ENCODE results near the gene SLC36A1.

The SLC36A1 gene

DNA sequence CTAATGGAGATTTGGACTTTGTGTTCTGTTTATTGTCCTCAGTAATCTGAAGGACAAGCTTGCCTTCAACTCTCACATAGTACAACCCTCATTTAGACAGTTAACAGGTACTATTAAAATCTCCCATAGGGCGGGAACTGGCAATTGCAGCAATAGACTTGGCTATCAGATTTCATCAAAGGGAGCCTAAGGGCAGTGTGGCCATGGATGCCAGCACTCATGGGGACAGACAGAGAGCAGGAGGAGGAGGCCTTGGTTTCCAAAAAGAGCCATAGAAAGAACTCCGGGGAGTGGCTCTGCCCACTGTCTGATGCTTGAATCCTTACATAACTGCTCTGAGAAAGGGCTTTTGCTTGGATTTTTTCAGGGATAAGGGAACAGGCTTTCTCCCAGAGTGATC is 6.8 kb downstream of the SLC36A1 start:
- Histone ChIP-seq H3K27ac (ENCODE audit: low read depth, low read length) (no peak overlapping the region), H3K79me2 (ENCODE audit: control insufficient read depth, insufficient read depth, low read length, unreplicated experiment) (peaks cover 6% of the 10 kb centered on the region)

DNA sequence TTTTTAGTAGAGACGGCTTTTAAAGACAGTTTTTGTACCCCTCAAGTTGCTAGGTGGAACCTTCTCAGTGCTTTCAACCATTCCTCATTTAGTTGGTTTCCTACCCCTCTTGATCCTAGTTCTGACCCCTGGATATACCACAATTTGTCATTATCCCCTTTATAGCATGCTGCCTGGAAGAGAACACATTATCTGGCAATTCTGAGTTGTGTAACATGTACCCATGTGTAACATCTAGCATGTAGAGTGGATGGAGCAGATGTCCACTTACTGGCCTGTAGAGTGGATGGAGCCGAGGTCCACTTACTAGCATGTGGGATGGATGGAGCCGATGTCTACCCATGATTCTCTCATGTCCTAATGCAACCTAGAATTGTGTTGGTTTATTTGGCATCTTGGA is 7.5 kb downstream of the SLC36A1 start:
- Histone ChIP-seq H3K4me1 (ENCODE audit: control insufficient read depth, insufficient read depth, low read length, unreplicated experiment) (peaks cover 10% of the 10 kb centered on the region), H3K79me2 (ENCODE audit: control insufficient read depth, insufficient read depth, low read length, unreplicated experiment) (peaks cover 6% of the 10 kb centered on the region), H3K27me3 (ENCODE audit: insufficient read depth, low read length) (no peaks in the 10 kb centered on the region), H3K4me3 (ENCODE audit: low read depth, low read length) (no peak overlapping the region), H3K36me3 (ENCODE audit: insufficient read depth, low read length) (no peaks in the 10 kb centered on the region), H2AFZ (ENCODE audit: low read length, unreplicated experiment) (no peak overlapping the region), H3K27ac (ENCODE audit: low read depth, low read length) (no peak overlapping the region)

More for the DNA sequence above, 6.8 kb downstream of the SLC36A1 start:
- no peaks in the 10 kb centered on the region for H3K36me3 ChIP-seq (ENCODE audit: insufficient read depth, low read length)
- H3K4me1 ChIP-seq (ENCODE audit: control insufficient read depth, insufficient read depth, low read length, unreplicated experiment) = peaks cover 10% of the 10 kb centered on the region
- H3K27me3 ChIP-seq (ENCODE audit: insufficient read depth, low read length) = no peaks in the 10 kb centered on the region
- H2AFZ ChIP-seq (ENCODE audit: low read length, unreplicated experiment) = no peak overlapping the region
- no peak overlapping the region for H3K4me3 ChIP-seq (ENCODE audit: low read depth, low read length)

DNA sequence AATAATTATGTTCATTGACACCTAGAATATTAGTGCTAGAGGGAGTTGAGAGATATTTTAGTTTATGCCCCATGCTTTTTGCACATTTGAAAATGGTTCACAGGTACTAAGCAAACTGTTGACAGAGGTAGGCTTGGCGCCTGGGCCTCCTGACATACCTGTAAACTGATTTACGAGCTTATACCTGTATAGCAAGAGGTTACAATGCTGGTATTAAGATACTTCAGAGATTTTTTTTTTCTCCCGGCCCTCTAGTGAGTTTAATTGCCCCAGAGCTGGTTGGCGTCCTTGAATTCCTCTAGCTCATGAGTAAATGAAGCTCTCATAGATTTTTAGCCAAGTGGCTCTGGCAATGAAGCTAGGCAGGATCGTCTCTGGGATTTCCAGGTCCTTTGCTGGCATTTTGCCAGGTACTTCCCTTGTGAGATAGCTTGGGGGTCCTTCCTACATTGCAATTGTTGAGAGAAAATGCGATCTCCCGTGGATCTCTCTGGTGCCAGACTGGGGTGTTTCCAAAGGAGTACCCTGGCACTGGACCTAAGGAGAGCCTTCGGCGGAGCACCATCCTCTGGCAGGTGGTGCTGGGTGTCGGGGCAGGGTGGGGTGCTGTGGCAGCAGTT is 9.0 kb downstream of the SLC36A1 start:
- no peaks in the 10 kb centered on the region for H3K27me3 ChIP-seq (ENCODE audit: insufficient read depth, low read length)
- H3K79me2 ChIP-seq (ENCODE audit: control insufficient read depth, insufficient read depth, low read length, unreplicated experiment) = peaks cover 4% of the 10 kb centered on the region
- no peak overlapping the region for H2AFZ ChIP-seq (ENCODE audit: low read length, unreplicated experiment)
- peaks cover 8% of the 10 kb centered on the region for H3K4me1 ChIP-seq (ENCODE audit: control insufficient read depth, insufficient read depth, low read length, unreplicated experiment)
- no peak overlapping the region for H3K4me3 ChIP-seq (ENCODE audit: low read depth, low read length)
- no peak overlapping the region for H3K27ac ChIP-seq (ENCODE audit: low read depth, low read length)
- no peaks in the 10 kb centered on the region for H3K36me3 ChIP-seq (ENCODE audit: insufficient read depth, low read length)

DNA sequence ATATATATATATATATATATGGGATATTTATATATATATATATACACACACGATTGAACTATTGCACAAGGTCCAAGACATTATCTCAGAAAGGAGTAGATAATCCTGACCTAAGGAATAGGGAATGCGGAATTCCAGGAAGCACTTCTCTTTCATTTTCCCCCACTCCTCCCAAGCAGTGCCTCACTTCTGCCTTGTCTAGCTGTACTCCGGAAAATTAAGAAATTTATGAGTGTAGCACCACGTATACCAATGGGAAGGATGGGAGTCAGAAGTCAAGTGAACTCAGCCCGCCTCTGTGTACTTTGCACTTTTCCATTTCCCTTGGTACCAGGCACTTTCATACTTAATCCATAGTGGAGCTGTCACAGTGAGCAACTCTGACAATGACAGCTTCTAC is 10.9 kb downstream of the SLC36A1 start:
- H3K27me3 ChIP-seq (ENCODE audit: insufficient read depth, low read length) = no peaks in the 10 kb centered on the region
- no peaks in the 10 kb centered on the region for H3K4me1 ChIP-seq (ENCODE audit: control insufficient read depth, insufficient read depth, low read length, unreplicated experiment)
- H3K79me2 ChIP-seq (ENCODE audit: control insufficient read depth, insufficient read depth, low read length, unreplicated experiment) = peaks cover 4% of the 10 kb centered on the region
- H3K27ac ChIP-seq (ENCODE audit: low read depth, low read length) = no peak overlapping the region
- H2AFZ ChIP-seq (ENCODE audit: low read length, unreplicated experiment) = no peak overlapping the region
- no peaks in the 10 kb centered on the region for H3K36me3 ChIP-seq (ENCODE audit: insufficient read depth, low read length)
- H3K4me3 ChIP-seq (ENCODE audit: low read depth, low read length) = no peak overlapping the region

DNA sequence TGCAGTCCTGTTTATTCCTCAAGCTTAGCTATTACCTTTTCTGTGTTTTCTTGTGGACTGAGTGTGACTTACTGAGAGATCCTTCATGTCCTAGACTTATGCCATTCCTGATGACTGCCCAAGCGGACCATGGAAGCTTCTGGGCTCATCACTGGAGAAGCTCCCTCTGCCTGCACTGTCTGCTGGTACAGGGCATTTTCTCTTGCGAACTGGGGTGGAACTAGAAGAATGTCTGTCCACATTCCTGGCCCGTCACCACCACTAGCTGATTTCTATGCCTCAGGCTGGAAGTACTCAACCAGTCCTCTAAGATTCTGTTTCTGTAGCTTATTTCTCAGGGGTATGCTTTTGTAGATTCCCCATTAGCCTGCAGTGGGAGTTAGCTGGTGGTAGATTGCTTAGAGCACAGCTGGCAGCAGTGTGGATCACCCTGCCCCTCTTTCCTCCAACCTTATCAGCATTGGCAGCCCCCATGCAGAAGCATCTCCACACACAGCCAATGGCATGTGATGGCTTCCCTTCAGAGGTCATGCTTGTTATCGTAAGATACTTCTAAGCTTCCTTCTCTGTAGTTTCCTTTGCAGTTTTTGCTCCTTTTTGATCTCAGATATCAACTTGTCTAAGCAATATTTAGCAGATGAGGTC is 12.4 kb downstream of the SLC36A1 start:
- H2AFZ ChIP-seq (ENCODE audit: low read length, unreplicated experiment) = no peak overlapping the region
- H3K36me3 ChIP-seq (ENCODE audit: insufficient read depth, low read length) = no peaks in the 10 kb centered on the region
- H3K4me3 ChIP-seq (ENCODE audit: low read depth, low read length) = no peak overlapping the region
- no peaks in the 10 kb centered on the region for H3K27me3 ChIP-seq (ENCODE audit: insufficient read depth, low read length)
- no peak overlapping the region for H3K27ac ChIP-seq (ENCODE audit: low read depth, low read length)
- H3K79me2 ChIP-seq (ENCODE audit: control insufficient read depth, insufficient read depth, low read length, unreplicated experiment) = peaks cover 4% of the 10 kb centered on the region
- H3K4me1 ChIP-seq (ENCODE audit: control insufficient read depth, insufficient read depth, low read length, unreplicated experiment) = no peaks in the 10 kb centered on the region

DNA sequence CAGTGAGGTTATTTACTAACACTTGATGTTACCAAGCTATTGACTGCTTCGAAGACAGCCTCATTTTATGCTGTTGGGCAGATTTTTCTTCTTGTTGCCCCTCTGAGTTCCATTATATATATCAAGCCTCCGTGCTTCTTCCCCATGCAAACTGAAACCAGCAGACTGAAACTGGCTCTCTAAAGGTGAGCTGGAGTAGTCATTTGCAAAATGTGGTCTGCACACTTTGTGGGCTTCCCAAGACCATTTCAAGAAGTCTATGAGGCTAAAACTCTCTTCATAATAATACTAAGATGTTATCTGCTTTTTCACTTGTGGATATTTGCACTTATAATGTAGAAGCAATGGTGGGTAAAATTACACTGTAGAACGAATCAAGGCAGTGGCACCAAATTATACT is 13.9 kb downstream of the SLC36A1 start:
- H3K4me1 ChIP-seq (ENCODE audit: control insufficient read depth, insufficient read depth, low read length, unreplicated experiment) = no peaks in the 10 kb centered on the region
- H2AFZ ChIP-seq (ENCODE audit: low read length, unreplicated experiment) = no peak overlapping the region

DNA sequence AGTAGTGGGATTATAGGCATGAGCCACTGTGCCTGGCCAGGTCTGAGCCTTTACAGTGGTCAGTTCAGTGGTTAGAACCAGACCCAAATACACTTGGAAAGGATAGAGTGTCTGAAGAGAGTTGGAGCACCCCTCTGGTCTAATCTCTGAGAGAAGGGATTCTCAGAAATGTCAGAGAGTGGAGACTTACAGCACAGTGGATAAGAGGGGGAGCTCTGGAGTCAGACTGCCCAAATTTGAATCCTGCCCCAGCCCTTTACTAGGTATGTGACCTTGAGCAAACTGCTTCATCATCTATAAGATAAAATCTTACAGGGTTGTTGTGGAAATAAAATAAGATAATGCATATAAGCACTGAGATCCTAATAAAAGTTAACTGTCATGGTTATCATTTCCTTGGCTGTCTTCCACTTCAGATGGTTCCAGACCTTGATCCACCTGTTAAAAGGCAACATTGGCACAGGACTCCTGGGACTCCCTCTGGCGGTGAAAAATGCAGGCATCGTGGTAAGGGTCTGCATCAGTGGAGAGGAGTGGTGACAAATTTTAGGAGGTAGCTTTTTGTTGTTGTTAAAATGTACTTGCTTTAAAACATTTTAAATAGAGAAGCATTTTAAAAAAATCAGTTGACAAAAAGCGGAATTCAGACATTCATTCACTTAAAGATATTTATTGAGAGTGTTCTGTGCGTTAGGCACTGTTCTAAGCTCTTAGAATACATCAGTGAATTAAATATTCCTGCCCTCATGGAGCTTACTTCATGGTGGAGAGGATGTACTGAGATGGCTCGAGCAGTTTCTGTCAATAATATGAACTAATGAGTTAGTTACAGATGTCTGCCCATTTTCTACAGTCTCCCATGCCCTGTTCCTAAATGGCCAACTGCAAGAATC is 16.0 kb downstream of the SLC36A1 start:
- no peaks in the 10 kb centered on the region for H3K27me3 ChIP-seq (ENCODE audit: insufficient read depth, low read length)
- no peak overlapping the region for H3K27ac ChIP-seq (ENCODE audit: low read depth, low read length)
- no peaks in the 10 kb centered on the region for H3K4me1 ChIP-seq (ENCODE audit: control insufficient read depth, insufficient read depth, low read length, unreplicated experiment)
- H3K36me3 ChIP-seq (ENCODE audit: insufficient read depth, low read length) = no peaks in the 10 kb centered on the region
- H3K79me2 ChIP-seq (ENCODE audit: control insufficient read depth, insufficient read depth, low read length, unreplicated experiment) = no peaks in the 10 kb centered on the region
- no peak overlapping the region for H3K4me3 ChIP-seq (ENCODE audit: low read depth, low read length)
- H2AFZ ChIP-seq (ENCODE audit: low read length, unreplicated experiment) = no peak overlapping the region

More for the DNA sequence above, 13.9 kb downstream of the SLC36A1 start:
- H3K4me3 ChIP-seq (ENCODE audit: low read depth, low read length) = no peak overlapping the region
- H3K36me3 ChIP-seq (ENCODE audit: insufficient read depth, low read length) = no peaks in the 10 kb centered on the region
- peaks cover 1% of the 10 kb centered on the region for H3K79me2 ChIP-seq (ENCODE audit: control insufficient read depth, insufficient read depth, low read length, unreplicated experiment)
- no peak overlapping the region for H3K27ac ChIP-seq (ENCODE audit: low read depth, low read length)
- H3K27me3 ChIP-seq (ENCODE audit: insufficient read depth, low read length) = no peaks in the 10 kb centered on the region

DNA sequence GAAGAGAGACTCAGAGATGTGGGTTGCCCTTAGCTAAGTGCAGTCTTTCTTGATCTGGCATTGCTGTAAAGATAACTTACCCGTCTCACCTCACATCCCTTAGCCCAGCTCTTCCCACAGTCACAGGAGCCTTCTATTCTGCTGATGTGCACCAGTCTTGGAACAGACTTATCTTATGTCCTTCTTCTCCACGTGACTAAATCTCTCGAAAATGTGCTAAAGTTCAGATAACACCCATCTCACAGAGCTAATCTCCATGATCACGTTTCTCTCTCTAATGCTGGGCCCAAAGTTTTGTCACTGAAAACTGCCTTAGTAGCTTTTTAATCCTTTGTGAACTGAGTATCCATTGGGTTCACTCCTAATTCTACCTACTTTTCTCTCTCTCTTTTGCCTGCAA is 16.7 kb downstream of the SLC36A1 start:
- H3K4me1 ChIP-seq (ENCODE audit: control insufficient read depth, insufficient read depth, low read length, unreplicated experiment) = no peaks in the 10 kb centered on the region
- H3K79me2 ChIP-seq (ENCODE audit: control insufficient read depth, insufficient read depth, low read length, unreplicated experiment) = no peaks in the 10 kb centered on the region
- no peak overlapping the region for H3K4me3 ChIP-seq (ENCODE audit: low read depth, low read length)
- no peaks in the 10 kb centered on the region for H3K27me3 ChIP-seq (ENCODE audit: insufficient read depth, low read length)
- no peak overlapping the region for H2AFZ ChIP-seq (ENCODE audit: low read length, unreplicated experiment)
- H3K27ac ChIP-seq (ENCODE audit: low read depth, low read length) = no peak overlapping the region
- H3K36me3 ChIP-seq (ENCODE audit: insufficient read depth, low read length) = no peaks in the 10 kb centered on the region; the same call in 1 of the 2 replicates

DNA sequence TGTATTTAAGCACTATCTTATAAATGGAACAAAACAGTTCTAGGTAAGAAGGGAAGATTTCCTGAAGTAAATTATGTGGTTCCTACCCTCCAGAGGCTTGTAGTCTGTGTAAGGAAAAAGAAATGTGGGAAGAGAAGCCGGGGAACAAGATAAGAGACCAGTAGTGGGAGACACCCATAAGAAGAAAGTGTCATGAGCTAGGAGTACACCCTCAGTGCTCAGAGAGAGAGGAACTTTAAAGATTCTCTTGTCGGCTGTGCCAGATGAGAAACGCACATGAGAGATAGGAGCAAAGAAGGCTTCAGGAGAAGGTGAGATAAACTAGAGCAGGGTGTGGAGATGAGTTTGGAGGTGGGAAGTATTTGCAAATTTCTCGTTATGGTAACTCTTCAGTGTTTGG is 18.1 kb downstream of the SLC36A1 start:
- no peak overlapping the region for H2AFZ ChIP-seq (ENCODE audit: low read length, unreplicated experiment)
- no peak overlapping the region for H3K4me3 ChIP-seq (ENCODE audit: low read depth, low read length)
- H3K36me3 ChIP-seq (ENCODE audit: insufficient read depth, low read length) = no peaks in the 10 kb centered on the region; the same call in 1 of the 2 replicates
- H3K27ac ChIP-seq (ENCODE audit: low read depth, low read length) = no peak overlapping the region
- H3K79me2 ChIP-seq (ENCODE audit: control insufficient read depth, insufficient read depth, low read length, unreplicated experiment) = no peaks in the 10 kb centered on the region
- no peaks in the 10 kb centered on the region for H3K4me1 ChIP-seq (ENCODE audit: control insufficient read depth, insufficient read depth, low read length, unreplicated experiment)
- no peaks in the 10 kb centered on the region for H3K27me3 ChIP-seq (ENCODE audit: insufficient read depth, low read length)

DNA sequence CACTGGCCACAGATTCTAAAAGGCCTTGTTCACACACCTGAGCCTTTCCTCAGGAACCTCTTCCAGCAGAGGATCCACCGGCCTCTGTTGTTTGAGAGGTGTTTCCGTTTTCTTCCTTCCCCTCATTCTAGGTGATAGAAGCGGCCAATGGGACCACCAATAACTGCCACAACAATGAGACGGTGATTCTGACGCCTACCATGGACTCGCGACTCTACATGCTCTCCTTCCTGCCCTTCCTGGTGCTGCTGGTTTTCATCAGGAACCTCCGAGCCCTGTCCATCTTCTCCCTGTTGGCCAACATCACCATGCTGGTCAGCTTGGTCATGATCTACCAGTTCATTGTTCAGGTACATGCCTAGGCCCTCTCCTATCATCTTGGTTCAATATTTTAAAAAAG is 20.2 kb downstream of the SLC36A1 start:
- Histone ChIP-seq H3K27me3 (ENCODE audit: insufficient read depth, low read length) (no peaks in the 10 kb centered on the region), H3K79me2 (ENCODE audit: control insufficient read depth, insufficient read depth, low read length, unreplicated experiment) (no peaks in the 10 kb centered on the region), H2AFZ (ENCODE audit: low read length, unreplicated experiment) (no peak overlapping the region), H3K27ac (ENCODE audit: low read depth, low read length) (no peak overlapping the region), H3K36me3 (ENCODE audit: insufficient read depth, low read length) (no peaks in the 10 kb centered on the region; the same call in 1 of the 2 replicates), H3K4me1 (ENCODE audit: control insufficient read depth, insufficient read depth, low read length, unreplicated experiment) (no peaks in the 10 kb centered on the region), H3K4me3 (ENCODE audit: low read depth, low read length) (no peak overlapping the region)

Measured in ACC112 (cell line).